RWPE2 (cell line): ENCODE results near the gene FBLN2.

ENCODE experiments used
- ATAC-seq: fragments of 200-7000 bp; cut with Tn5 transposase; 3 replicates; pipeline ENCODE4 v1.9.1; 2021; ENCODE audit warnings: low read depth
- DNase-seq: peaks from one replicate; pipeline ENCODE4 v3.0.0-alpha.2; 2020; ENCODE audit warnings: low spot score
- H3K27ac ChIP-seq: fragments of 450-650 bp; 2 replicates; pipeline ENCODE4 v1.5.1; 2017; ENCODE audit warnings: mild to moderate bottlenecking; ENCODE audit not compliant: poor library complexity, severe bottlenecking
- H3K27me3 ChIP-seq: fragments of 250-450 bp; sonication (Bioruptor Pico); 2 replicates; pipeline ENCODE4 v1.5.1; 2021; ENCODE audit warnings: mild to moderate bottlenecking, moderate library complexity; ENCODE audit not compliant: insufficient read depth, poor library complexity, severe bottlenecking
- H3K36me3 ChIP-seq: fragments of 250-450 bp; sonication (Bioruptor Pico); 2 replicates; pipeline ENCODE4 v1.5.1; 2020; ENCODE audit warnings: low read depth, mild to moderate bottlenecking, moderate library complexity
- H3K4me1 ChIP-seq: fragments of 250-450 bp; sonication (Bioruptor Pico); 2 replicates; pipeline ENCODE4 v1.5.1; 2021; ENCODE audit warnings: mild to moderate bottlenecking, moderate library complexity; ENCODE audit not compliant: insufficient read depth, poor library complexity, severe bottlenecking
- H3K4me3 ChIP-seq: fragments of 250-450 bp; sonication (Bioruptor Pico); 2 replicates; pipeline ENCODE4 v1.5.1; 2021; ENCODE audit warnings: mild to moderate bottlenecking, moderate library complexity; ENCODE audit not compliant: severe bottlenecking
- H3K9me3 ChIP-seq: fragments of 250-450 bp; sonication (Bioruptor Pico); 2 replicates; pipeline ENCODE4 v1.5.1; 2021; ENCODE audit warnings: mild to moderate bottlenecking, moderate library complexity; ENCODE audit not compliant: severe bottlenecking
- TF ChIP-seq, protein P1 (sequence below): fragments of 450-650 bp; IDR thresholded peaks from one replicate; pipeline ENCODE4 v1.5.1; 2017; ENCODE audit warnings: mild to moderate bottlenecking, moderate library complexity; ENCODE audit not compliant: poor library complexity, severe bottlenecking

Gene FBLN2

GRCh38 chr3:13665582-13666226 is 116.8 kb downstream of the FBLN2 start:
- H3K4me3 ChIP-seq: no peak overlapping the region
- no peaks in the 10 kb centered on the region for H3K36me3 ChIP-seq
- TF ChIP-seq, protein P1, sequence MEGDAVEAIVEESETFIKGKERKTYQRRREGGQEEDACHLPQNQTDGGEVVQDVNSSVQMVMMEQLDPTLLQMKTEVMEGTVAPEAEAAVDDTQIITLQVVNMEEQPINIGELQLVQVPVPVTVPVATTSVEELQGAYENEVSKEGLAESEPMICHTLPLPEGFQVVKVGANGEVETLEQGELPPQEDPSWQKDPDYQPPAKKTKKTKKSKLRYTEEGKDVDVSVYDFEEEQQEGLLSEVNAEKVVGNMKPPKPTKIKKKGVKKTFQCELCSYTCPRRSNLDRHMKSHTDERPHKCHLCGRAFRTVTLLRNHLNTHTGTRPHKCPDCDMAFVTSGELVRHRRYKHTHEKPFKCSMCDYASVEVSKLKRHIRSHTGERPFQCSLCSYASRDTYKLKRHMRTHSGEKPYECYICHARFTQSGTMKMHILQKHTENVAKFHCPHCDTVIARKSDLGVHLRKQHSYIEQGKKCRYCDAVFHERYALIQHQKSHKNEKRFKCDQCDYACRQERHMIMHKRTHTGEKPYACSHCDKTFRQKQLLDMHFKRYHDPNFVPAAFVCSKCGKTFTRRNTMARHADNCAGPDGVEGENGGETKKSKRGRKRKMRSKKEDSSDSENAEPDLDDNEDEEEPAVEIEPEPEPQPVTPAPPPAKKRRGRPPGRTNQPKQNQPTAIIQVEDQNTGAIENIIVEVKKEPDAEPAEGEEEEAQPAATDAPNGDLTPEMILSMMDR: no peak
- no peak overlapping the region for H3K27ac ChIP-seq
- ATAC-seq (no peak), DNase-seq (no peak)
- no peaks in the 10 kb centered on the region for H3K9me3 ChIP-seq
- no peaks in the 10 kb centered on the region for H3K27me3 ChIP-seq
- no peaks in the 10 kb centered on the region for H3K4me1 ChIP-seq

DNA sequence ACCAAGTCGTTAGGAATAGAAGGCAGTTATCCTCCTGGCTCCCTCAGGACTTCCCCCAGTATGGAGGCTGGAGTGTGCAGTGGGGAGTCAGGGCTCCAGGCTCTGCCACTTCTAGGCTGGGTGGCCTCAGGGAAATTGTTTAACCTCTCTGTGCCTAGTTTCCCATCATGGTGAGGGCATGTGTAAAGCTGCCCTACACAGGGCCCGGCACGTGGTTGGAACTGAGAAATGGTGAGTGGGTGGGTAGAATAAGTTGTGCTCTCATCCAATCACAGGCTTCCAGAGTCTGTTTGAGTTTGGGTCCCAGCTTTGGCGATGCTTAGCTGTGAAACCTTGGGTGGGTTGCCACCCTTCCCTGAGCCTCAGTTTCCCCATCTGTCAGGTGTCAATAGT is 117.3 kb downstream of the FBLN2 start:
- Histone ChIP-seq H3K4me1 (no peaks in the 10 kb centered on the region), H3K4me3 (no peak overlapping the region), H3K27me3 (no peaks in the 10 kb centered on the region), H3K27ac (no peak overlapping the region), H3K36me3 (no peaks in the 10 kb centered on the region), H3K9me3 (no peaks in the 10 kb centered on the region)
- DNase-seq (no peak), ATAC-seq (no peak)
- TF ChIP-seq, protein P1: no peak

- Histone ChIP-seq H3K4me1 (no peaks in the 10 kb centered on the region), H3K4me3 (no peak overlapping the region), H3K27me3 (no peaks in the 10 kb centered on the region), H3K9me3 (no peaks in the 10 kb centered on the region), H3K36me3 (no peaks in the 10 kb centered on the region), H3K27ac (no peak overlapping the region)
- TF ChIP-seq, protein P1: no peak
- ATAC-seq (no peak), DNase-seq (no peak)
These were observed 118.1 kb downstream of the FBLN2 start for GRCh38 chr3:13666781-13667709.

DNA sequence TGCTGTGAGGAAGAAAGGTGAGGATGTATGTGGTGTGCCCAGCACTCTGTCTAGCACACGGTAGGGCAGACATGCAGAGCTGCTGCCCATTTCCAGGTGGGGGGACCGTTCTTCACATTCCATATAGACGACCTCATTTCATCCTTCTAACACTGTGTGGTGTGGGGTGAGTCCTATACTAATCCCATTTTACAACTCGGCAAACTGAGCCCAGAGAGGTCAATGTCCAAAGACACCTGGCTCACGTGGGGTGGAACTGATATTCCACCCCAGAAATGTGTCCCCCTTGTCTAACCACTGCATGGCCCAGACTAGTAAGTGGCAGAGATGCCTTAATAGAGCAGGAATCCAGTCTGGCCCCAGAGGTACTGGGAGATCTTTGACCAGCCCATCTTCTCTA is 119.2 kb downstream of the FBLN2 start:
- no peaks in the 10 kb centered on the region for H3K27me3 ChIP-seq
- no peaks in the 10 kb centered on the region for H3K9me3 ChIP-seq
- no peaks in the 10 kb centered on the region for H3K4me1 ChIP-seq
- TF ChIP-seq, protein P1: no peak
- DNase-seq (no peak), ATAC-seq (no peak)
- no peaks in the 10 kb centered on the region for H3K36me3 ChIP-seq
- no peak overlapping the region for H3K27ac ChIP-seq
- H3K4me3 ChIP-seq: no peak overlapping the region
